Measurements from ENCODE around the gene GALNT15.

Gene GALNT15

DNA sequence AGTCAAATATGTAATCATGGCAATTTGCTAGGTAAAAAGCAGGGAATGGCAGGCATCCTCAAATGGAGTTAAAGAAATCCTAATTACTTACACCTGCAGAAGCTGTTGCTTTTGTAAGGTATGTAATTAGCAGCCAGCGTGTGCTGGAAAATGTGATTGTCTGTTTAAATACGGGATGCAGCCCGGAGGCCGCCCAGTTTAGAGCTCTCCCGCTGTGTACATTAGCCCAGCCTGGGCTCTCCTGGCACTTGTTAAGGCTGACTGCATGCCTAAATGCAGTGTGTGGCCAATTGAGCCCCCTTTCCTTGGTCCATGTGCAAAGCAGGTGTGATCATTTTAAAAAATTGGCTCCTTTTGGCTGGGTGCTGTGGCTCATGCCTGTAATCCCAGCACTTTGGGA is 81.2 kb downstream of the GALNT15 start:
- ATAC-seq = no peak

DNA sequence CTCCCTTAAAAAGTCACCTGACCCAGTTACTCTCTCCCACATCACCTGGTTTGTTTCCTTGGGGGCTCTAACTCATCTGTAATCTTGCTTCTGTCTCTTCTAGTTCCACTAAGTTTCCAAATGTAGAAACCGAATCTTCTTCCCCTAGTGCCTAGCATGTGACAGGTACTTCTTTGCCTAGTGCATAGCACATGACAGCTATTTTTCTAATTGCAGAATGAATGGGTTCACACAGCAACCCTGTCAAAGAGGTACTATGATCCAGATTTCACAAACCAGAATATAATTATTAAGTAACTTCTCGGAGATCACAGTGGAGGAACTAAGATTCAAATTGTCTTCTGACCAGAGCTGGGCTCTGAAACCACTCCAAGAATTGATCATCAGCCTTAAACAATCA is 82.8 kb downstream of the GALNT15 start:
- ATAC-seq = no peak

DNA sequence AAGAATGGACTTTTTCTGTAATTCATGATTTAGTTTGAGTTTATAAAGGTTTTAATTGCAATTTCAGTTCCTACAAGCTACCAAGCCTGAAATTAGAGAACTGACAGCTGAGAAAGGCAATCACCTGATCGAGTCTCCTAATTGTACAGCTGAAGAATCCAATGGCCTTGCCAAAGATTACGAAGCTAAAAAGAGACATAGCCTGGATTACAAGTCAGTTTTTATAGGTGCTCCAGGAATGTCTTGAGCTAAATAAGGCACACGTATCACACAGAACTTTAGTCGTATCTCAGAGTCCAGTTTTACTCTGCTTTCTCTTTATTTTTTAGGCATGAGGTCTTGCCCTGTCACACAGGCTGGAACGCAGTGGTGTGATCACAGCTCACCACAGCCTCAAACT is 83.7 kb downstream of the GALNT15 start:
- no peak for ATAC-seq

DNA sequence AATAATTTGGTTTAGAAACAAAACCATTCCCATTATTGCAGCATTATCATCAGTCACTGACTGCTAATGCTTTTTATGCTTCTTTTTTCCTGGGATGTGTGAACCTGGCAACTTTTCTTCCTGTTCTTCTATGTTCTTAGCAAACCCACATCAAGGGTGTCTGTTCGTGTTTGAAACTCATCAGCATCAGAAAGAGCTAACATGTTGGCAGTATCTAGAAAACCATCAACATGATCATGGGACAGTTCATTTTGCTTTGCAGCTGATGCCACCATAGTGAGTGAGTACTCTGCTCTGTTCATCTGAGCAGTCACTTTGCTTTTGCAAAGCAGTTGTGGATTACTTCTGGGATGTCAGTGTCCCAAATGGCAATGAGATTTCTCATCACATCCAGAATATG is 84.4 kb downstream of the GALNT15 start:
- no peak for ATAC-seq

DNA sequence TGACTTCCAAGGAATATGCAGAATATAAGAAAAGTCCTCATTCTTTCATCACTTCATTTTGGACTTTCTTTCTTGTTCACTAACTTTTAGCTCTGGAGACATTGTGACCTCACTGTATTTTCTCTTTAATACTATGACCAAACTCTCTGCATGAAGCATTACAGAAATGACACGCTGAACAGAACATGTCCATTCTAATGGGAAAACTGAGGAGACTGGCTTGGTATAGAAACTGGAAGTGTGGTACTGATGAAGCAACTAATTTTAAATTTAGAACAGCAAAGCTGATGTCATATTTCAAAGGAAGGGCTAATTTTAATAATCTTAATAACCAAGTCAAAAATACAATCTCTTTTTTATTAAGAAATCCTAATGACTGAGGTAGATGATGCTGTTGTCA is 85.6 kb downstream of the GALNT15 start:
- ATAC-seq = no peak

DNA sequence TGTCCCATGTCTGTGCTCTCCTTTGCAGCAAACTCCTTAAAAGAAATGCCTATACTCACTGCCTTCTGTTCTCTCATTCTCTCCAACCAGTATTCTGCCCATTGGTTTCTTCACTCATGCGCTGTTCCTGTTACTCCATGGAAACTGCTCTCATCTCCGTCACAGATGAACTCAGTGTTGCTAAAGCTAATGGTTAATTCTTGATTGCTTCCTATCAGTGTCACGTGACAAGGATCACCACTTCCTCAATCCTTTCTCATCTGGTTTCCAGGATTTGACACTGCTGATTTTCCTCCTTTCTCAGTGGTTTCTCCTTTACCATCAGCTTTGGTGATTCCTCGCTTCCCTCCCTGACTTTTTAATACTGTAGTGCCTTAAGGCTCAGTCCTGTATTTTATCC is 87.7 kb downstream of the GALNT15 start:
- ATAC-seq = no peak

DNA sequence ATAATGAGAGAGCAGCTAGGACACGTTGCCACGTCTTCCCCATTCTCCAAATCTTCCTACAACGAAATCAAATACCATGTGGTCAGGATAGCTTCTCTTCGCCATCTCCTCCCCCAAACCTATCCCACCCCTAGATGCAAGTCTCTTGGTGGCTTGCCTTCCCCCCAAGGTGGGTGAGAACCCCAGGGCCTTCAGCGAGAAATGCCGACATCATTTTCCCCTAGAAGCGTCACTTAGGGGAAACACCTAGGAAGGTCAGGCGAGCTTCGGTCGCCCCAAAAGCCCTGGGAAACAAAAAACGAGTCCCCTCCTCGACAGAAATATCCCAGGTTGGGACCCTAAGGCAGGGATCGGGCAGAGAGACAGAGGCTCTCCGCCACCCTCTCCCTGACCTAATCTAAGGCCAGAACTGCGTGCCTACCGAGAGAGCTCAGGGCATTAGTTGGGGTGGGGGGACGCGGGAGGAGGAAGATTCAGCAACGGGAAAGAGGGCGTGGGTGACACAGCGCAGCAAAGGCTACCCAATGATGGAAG is 89.8 kb downstream of the GALNT15 start:
- ATAC-seq = no peak

DNA sequence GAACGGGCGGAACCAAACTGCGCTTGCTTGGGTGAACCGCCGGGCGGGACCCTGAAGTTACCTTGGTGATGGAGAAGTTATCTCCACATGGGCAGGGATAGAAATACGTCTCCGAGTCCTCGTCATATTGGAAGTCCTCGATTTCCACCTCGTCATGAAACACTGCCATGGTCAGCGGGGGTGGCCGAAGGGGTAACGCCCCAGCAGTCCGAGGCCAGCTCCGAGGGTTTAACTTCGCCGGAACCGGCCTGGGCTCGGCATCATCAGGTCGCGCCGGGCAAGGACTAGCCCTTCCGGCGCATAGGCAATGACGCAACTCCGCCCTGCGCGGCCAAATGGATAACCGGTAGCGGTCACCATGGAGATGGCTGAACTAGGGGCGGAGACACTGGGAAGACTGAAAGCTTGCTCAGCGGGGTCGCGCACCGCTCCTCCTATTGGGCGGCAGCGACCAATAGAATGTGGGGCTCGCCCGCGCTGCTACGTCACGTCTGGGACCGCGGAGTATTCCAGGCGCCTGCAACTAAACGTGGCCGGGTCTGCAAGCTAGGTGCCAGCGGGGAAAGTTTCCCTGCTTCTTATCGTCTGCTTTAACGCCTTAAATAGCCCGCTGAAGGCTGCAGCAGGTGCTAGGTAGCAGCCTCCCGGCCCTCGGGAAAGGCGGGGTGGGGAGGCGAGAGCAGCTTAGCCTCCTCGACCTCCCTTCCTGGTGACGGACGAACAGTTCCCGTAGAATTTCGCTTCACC is 90.4 kb downstream of the GALNT15 start, which contains the start of the genes DPH3 and OXNAD1:
Gene DPH3 (minus strand): TSS at position 236 of the 747 bp plus-strand sequence. CDS start 67 bp downstream, at position 169.
Gene OXNAD1 (plus strand): TSS at position 505 of the 747 bp plus-strand sequence. CDS start 5,741 bp downstream, outside the sequence.
- peak; percentile 97 for ATAC-seq

DNA sequence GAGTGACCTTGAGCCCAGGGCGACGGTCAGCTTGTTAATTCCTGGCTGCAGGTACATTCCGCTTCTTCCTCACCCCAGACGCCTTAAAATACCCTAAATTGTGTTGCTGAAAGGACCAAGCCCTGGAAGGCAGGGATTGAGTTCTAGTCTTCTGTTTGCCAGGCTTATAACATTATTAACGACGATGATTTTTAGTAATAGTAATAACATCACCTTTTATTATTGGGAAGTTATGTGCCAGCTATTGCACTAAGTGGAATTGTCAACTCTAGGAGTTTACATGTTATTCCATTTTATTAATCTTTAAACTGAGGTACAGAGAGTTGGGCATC is 90.9 kb downstream of the GALNT15 start:
- no peak for ATAC-seq

DNA sequence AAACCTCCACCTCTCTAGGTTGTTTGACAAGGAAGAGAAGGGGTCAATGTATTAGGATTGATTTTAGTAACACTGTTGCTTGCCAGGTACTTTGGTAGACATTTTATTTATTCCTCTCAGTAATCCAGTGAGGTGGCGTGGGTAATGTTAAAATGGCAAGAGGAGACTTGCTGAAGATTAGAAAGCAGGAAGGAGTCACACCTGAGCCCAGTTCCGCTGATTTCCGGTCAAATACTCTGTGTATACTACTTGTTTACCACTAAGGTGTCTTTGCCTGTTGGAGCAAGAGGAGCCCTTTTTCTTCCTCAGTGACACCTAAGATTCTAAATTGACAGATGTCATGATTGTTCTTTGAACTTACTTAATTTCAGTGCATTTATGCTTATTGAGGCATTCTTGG is 92.2 kb downstream of the GALNT15 start:
- ATAC-seq = no peak

DNA sequence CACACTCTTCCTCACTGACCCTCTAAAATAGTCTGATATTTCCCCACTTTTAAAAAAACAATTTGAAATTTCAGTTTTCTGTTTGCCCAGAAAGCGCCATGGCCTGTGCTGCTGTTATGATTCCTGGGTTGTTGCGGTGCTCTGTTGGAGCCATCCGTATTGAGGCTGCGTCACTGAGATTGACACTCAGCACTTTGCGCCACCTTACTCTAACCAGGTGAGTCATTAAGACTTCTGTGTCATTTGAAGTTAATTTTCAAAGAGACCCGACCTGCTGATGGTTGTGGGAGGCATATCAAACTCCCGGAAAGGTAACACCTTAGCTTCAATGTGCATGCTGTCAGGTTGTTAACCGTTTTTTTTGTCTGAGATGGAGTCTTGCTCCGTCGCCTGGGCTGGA is 96.4 kb downstream of the GALNT15 start:
- no peak for ATAC-seq

DNA sequence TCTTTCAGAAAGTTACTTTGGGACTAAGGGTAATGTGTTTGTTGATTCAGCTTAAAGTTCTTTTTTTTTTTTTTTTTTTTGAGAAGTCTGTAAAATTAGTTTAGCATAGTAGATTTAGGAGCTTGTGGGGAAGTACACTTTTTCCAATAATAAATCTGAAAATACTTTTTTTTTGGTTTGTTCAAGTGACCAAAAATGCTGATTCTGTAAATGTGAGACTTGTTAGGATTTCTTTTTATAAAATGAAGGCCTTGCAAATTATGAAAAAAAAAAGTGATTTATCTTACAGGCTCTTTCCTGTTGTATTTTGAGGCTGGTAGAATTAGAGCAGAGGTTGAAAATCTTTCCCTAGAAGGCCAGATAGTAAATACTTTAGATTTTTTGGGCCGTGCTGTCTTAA is 98.1 kb downstream of the GALNT15 start:
- no peak for ATAC-seq

DNA sequence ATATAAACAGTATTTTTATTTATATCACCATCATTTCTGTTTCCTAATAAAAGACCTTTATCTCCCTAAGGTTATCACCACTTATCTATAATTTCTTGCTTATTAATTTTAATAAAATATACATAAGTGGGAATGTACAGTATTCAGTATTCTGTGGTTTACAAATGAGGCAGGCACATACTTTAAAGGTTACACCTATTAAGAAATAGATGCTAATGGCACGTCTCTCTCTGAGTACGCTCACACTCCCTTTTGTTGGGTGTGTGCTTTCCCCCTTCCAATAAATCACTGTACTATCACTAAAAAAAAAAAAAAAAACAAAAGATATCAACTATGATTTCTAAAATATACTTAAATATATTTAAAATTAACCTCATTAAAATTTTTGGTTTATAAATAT is 99.4 kb downstream of the GALNT15 start:
- no peak for ATAC-seq

DNA sequence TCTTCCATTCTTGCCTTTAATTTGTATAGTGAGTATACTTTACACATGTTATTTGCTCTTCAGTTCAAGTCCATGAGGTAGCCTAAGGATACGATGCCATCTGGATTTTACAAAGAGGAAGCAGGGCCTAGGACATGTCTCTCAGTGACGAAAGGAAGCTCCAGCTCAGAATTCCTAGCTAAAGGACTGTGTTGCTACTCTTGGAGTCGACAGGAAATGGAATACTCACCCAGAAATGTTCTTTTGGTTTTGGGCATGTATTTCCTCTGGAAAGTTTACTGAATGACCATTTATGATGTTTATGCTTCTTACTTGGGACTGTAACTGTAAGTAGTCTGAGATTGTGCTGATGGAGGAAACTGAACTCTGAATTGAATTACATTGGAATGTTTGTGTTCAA is 103.0 kb downstream of the GALNT15 start:
- no peak for ATAC-seq

DNA sequence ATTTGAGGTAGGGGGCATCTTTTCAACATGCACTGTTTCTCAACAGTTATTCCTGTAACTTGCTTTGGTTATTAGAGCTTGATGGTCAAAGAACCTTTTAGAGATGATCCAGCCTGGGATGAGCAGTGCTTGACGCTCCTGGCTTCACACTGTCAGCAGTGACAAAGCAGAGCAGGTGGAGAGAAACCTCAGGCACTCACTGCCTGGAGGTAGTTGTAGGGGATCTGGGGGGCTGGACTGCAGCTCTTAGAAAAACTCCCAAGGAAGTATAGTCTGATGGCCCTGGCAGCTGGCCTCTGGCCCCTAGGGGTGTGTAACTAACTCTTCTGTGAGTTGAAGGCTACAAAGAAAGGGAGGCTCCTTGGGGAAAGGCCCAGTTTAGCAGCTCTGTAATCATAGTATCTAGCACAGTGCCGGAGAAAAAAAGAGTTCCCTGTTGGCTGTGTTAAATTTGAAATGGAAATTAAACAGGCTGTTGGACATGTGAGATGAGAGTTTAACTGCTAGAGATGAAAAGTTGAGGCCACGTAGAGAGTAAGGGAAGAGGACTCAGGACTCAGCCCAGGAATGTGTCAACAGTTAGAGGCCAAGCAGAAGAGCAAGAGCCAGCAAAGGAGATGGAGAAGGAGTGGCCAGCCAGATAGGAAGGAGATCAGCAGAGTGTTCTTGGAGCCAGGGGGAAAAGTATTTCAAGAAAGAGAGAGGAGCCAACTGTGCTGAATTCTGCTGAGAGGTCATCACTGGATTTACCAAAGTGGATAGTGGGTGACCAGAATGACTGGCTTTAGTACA is 104.7 kb downstream of the GALNT15 start:
- no peak for ATAC-seq

DNA sequence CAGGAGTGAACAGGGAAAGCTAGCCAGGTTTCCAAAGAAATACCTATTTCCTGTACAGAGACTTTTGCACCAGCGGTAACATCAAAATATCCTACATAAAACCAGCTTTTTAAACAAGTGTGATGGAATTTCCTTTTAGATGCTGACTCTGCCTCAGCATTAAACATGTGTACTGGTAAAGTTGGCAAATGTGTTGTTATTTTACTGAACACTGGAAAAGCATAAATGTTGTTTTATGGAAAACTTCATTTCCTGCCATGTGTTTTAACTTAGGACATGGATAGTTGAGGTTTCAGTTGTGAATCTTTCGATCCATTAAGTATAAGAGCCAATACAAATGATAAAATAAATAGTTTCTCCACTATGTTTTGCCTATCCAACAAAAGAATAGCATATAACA is 106.2 kb downstream of the GALNT15 start:
- no peak for ATAC-seq
